Kidney tubule cell (primary cell): ENCODE data around the gene KCNMB2.
"Not testable (repeated sequence)": the region's sequence is repeated elsewhere in the genome, so short reads cannot be mapped to it uniquely, and the experiment has no call there.

ENCODE experiments used
- DNase-seq: peaks from one replicate; pipeline ENCODE4 v3.0.0-alpha.2; 2018; ENCODE audit warnings: low spot score

Gene KCNMB2

GRCh38 chr3:178519701-178520100, 16.5 kb upstream of the KCNMB2 start:
- DNase-seq, result no peak

GRCh38 chr3:178520451-178520850, 15.8 kb upstream of the KCNMB2 start:
- no peak for DNase-seq

- no peak for DNase-seq
These were observed 13.8 kb upstream of the KCNMB2 start for GRCh38 chr3:178522200-178523052.

- DNase-seq, result no peak
These were observed 11.0 kb upstream of the KCNMB2 start for GRCh38 chr3:178525251-178525650.

GRCh38 chr3:178526291-178526690, 9.9 kb upstream of the KCNMB2 start:
- no peak for DNase-seq

- DNase-seq, result no peak
These were observed 8.3 kb upstream of the KCNMB2 start for GRCh38 chr3:178527981-178528380.

- DNase-seq, result no peak
These were observed 6.5 kb upstream of the KCNMB2 start for GRCh38 chr3:178529606-178530225.

- DNase-seq, result no peak
These were observed 3.8 kb upstream of the KCNMB2 start for GRCh38 chr3:178532476-178532875.

- no peak for DNase-seq
These were observed 978 bp downstream of the KCNMB2 start for GRCh38 chr3:178537122-178537705.

GRCh38 chr3:178538056-178538455, 1.8 kb downstream of the KCNMB2 start:
- DNase-seq, result no peak

- no peak for DNase-seq
These were observed 3.9 kb downstream of the KCNMB2 start for GRCh38 chr3:178540184-178540583.

GRCh38 chr3:178545337-178545736, 9.1 kb downstream of the KCNMB2 start:
- DNase-seq, result no peak

- no peak for DNase-seq
These were observed 9.8 kb downstream of the KCNMB2 start for GRCh38 chr3:178546079-178546478.

- not testable (repeated sequence) for DNase-seq
These were observed 13.2 kb downstream of the KCNMB2 start for GRCh38 chr3:178549426-178549825.

GRCh38 chr3:178551916-178552321, 15.7 kb downstream of the KCNMB2 start:
- DNase-seq, result peak; percentile 30

- DNase-seq, result peak; percentile 46
These were observed 22.4 kb downstream of the KCNMB2 start for GRCh38 chr3:178558637-178559036.

GRCh38 chr3:178560759-178561158, 24.5 kb downstream of the KCNMB2 start:
- DNase-seq, result no peak

GRCh38 chr3:178561239-178561638, 25.0 kb downstream of the KCNMB2 start:
- no peak for DNase-seq

- no peak for DNase-seq
These were observed 26.1 kb downstream of the KCNMB2 start for GRCh38 chr3:178562143-178562946.

GRCh38 chr3:178562947-178563232, 26.7 kb downstream of the KCNMB2 start:
- DNase-seq, result no peak

- DNase-seq, result no peak
These were observed 31.4 kb downstream of the KCNMB2 start for GRCh38 chr3:178567611-178568010.

- no peak for DNase-seq
These were observed 32.0 kb downstream of the KCNMB2 start for GRCh38 chr3:178568155-178568731.
